Vagina (tissue), 2 donors: ENCODE data around the gene OR2J1. TPM values are rescaled to one million over a fixed set of nuclear protein-coding genes. Genes with fewer than 3 reads are reported as not detected.

Experiments used
- DNase-seq, 2 donors: peaks; one replicate each; pipeline ENCODE4 v3.0.0-alpha.2; 2017; ENCODE audit errors: extremely low spot score in 2 of 2
- H3K27ac ChIP-seq: fragments of 200-600 bp; sonication (generic); one replicate; pipeline ENCODE4 v1.5.1; 2019
- H3K27me3 ChIP-seq: fragments of 200-600 bp; sonication (generic); one replicate; pipeline ENCODE4 v1.5.1; 2019
- H3K36me3 ChIP-seq, 2 donors: fragments of 200-600 bp; sonication (generic); one replicate each; pipeline ENCODE4 v1.5.1; 2017 to 2019
- H3K4me1 ChIP-seq: fragments of 200-600 bp; sonication (generic); one replicate; pipeline ENCODE4 v1.5.1; 2019
- H3K4me3 ChIP-seq, 2 donors: fragments of 200-600 bp; sonication (generic); 1 replicate in 1 of 2; 2 replicates in 1 of 2; pipeline ENCODE4 v1.5.1; 2016 to 2019
- H3K9me3 ChIP-seq: fragments of 200-600 bp; sonication (generic); one replicate; pipeline ENCODE4 v1.5.1; 2019
- CTCF ChIP-seq, 3 experiments: fragments of 450-650 bp in 2 of 3; fragments of 200-600 bp in 1 of 3; sonication (generic) in 1 of 3; IDR thresholded peaks; one replicate each; pipeline ENCODE4 v1.5.1; 2017 to 2019; ENCODE audit warnings: antibody characterized with exemption in 3 of 3, mild to moderate bottlenecking in 2 of 3, moderate library complexity in 2 of 3
- POLR2A ChIP-seq, 2 donors: fragments of 450-650 bp; IDR thresholded peaks; one replicate each; pipeline ENCODE4 v1.6.1; 2017; ENCODE audit warnings: antibody characterized with exemption in 2 of 2, mild to moderate bottlenecking in 2 of 2, moderate library complexity in 2 of 2
- POLR2AphosphoS5 ChIP-seq, 2 donors: sonication (generic); formaldehyde crosslinking; IDR thresholded peaks; one replicate each; pipeline ENCODE4 v1.9.0; 2017; ENCODE audit warnings: antibody characterized with exemption in 2 of 2, mild to moderate bottlenecking in 2 of 2, low read depth in 1 of 2; ENCODE audit not compliant: insufficient read depth in 1 of 2
- intact Hi-C: fragments of 100-400 bp; cut with DNase I; formaldehyde crosslinking; loops from one replicate; pipeline ENCODE4 v1.15.1; 2023
- total RNA-seq: library from RNA; depleted of rRNA; stranded (reverse); fragments of >200 nt; gene quantifications from one replicate; pipeline ENCODE4 v1.2.3, GENCODE V29; 2016

Gene OR2J1
- total RNA-seq = not detected

DNA sequence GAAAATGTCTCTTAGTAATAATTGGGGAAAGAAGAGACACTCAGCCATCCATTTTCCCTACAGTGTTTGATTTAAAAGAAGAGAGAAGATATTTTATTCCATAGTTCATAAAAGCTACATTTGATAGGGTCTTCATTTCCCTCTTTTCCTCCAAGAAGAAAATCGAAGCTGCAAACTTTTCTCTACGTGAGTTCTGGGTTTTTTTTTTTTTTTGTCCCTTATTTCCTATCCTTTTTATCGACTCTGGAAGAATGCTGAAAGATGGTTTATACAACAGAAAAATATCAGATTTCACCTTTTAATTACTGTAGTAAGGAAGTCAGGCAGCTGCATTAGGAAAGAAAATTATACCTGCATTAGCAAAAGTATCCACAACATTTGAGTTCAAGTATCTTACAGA, at the start of gene OR2J1:
TSS of gene OR2J1 (plus strand) at position 301 of the 400 bp plus-strand sequence. CDS start 1,453 bp downstream, outside the sequence.
- H3K27me3 ChIP-seq = no peaks in the 10 kb centered on the region
- TF ChIP-seq POLR2A (IDR thresholded peaks at IDR 0.05) (no peak), POLR2AphosphoS5 (IDR thresholded peaks at IDR 0.05; ENCODE audit: insufficient read depth in 1 of 2, low read depth in 1 of 2) (no peak), CTCF (IDR thresholded peaks at IDR 0.05) (no peak)
- no peaks in the 10 kb centered on the region for H3K9me3 ChIP-seq
- DNase-seq = no peak
- intact Hi-C loops = no loop called here
- no peak within 1 kb of the TSS for H3K27ac ChIP-seq
- H3K4me1 ChIP-seq = no peaks in the 10 kb centered on the region
- H3K36me3 ChIP-seq = no peaks in the 10 kb centered on the region
- no peak within 1 kb of the TSS for H3K4me3 ChIP-seq

- no peaks in the 10 kb centered on the region for H3K9me3 ChIP-seq
- no peak overlapping the region for H3K27ac ChIP-seq
- no peak for DNase-seq
- no peaks in the 10 kb centered on the region for H3K36me3 ChIP-seq
- intact Hi-C loops = no loop called here
- TF ChIP-seq CTCF (IDR thresholded peaks at IDR 0.05) (no peak), POLR2AphosphoS5 (IDR thresholded peaks at IDR 0.05; ENCODE audit: insufficient read depth in 1 of 2, low read depth in 1 of 2) (no peak), POLR2A (IDR thresholded peaks at IDR 0.05) (no peak)
- no peaks in the 10 kb centered on the region for H3K4me1 ChIP-seq
- H3K27me3 ChIP-seq = no peaks in the 10 kb centered on the region
- H3K4me3 ChIP-seq = no peak overlapping the region
Measured at GRCh38 chr6:29051680-29052079, 47.6 kb upstream of the OR2J1 start.

DNA sequence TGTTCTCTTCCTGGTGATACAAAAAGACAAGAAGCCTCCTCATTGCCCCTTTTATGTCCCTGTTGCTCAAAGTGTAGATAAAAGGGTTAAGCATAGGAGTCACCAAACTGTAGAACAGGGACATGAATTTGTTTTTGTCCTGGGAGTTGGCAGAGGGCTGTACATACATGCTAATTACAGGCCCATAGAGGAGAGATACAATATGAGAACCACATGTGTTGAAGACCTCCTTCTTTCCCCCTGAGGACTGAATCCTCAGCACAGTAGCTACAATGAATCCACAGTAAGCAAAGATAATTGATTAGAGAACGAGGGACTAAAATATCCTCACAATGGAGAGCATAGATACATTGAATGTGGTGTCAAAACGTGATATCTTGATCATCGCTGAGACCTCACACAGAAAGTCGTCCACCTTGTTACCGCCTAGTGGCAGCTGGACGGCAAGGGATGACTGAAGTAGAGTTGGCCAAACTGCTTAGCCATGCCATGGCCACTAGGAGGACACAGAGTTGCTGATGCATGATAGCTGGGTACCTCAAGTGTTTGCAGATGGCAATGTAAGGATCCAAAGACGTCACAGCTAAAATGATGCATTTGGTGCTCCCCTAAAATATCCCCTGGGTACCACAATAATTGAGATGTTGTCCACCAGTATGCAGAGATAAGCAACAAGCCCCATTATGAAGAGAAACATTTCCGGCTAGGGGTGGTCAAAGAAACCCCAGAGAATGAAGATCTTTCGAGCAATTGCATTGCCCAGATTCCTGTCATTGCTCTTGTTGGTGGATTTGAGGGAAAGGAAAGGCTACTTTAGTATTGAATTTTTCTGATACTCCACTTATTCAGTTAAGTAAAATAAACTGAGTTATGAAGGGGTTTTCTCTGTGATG, 27.2 kb upstream of the OR2J1 start:
- Histone ChIP-seq H3K27me3 (no peaks in the 10 kb centered on the region), H3K4me3 (no peak overlapping the region), H3K36me3 (no peaks in the 10 kb centered on the region), H3K4me1 (no peaks in the 10 kb centered on the region), H3K9me3 (no peaks in the 10 kb centered on the region), H3K27ac (no peak overlapping the region)
- no peak for DNase-seq
- TF ChIP-seq POLR2A (IDR thresholded peaks at IDR 0.05) (no peak), POLR2AphosphoS5 (IDR thresholded peaks at IDR 0.05; ENCODE audit: insufficient read depth in 1 of 2, low read depth in 1 of 2) (no peak), CTCF (IDR thresholded peaks at IDR 0.05) (no peak)
- intact Hi-C loops = no loop called here

- TF ChIP-seq POLR2A (IDR thresholded peaks at IDR 0.05) (no peak), POLR2AphosphoS5 (IDR thresholded peaks at IDR 0.05; ENCODE audit: insufficient read depth in 1 of 2, low read depth in 1 of 2) (no peak)
- Histone ChIP-seq H3K4me1 (no peaks in the 10 kb centered on the region), H3K9me3 (no peaks in the 10 kb centered on the region), H3K4me3 (no peak overlapping the region), H3K27me3 (no peaks in the 10 kb centered on the region), H3K36me3 (no peaks in the 10 kb centered on the region), H3K27ac (no peak overlapping the region)
- intact Hi-C loops = no loop called here
- DNase-seq = no peak
Measured at GRCh38 chr6:29079203-29079602, 20.1 kb upstream of the OR2J1 start.

GRCh38 chr6:29081312-29081711, 18.0 kb upstream of the OR2J1 start:
- no peak for DNase-seq
- no peak overlapping the region for H3K4me3 ChIP-seq
- H3K27me3 ChIP-seq = no peaks in the 10 kb centered on the region
- intact Hi-C loops = no loop called here
- no peaks in the 10 kb centered on the region for H3K36me3 ChIP-seq
- no peak overlapping the region for H3K27ac ChIP-seq
- H3K9me3 ChIP-seq = no peaks in the 10 kb centered on the region
- H3K4me1 ChIP-seq = no peaks in the 10 kb centered on the region
- no peak for TF ChIP-seq POLR2A (IDR thresholded peaks at IDR 0.05)
- TF ChIP-seq POLR2AphosphoS5 (IDR thresholded peaks at IDR 0.05; ENCODE audit: insufficient read depth in 1 of 2, low read depth in 1 of 2) = no peak
- TF ChIP-seq CTCF (IDR thresholded peaks at IDR 0.05) = no peak
